Measurements from ENCODE around the gene PTPRN2.
A peak's percentile ranks its signal among the peaks of the same experiment; 100 is the strongest.
"Not testable (repeated sequence)": the region's sequence is repeated elsewhere in the genome, so short reads cannot be mapped to it uniquely, and the experiment has no call there.

The PTPRN2 gene

GRCh38 chr7:158343936-158344455 lies 243.6 kb downstream of the PTPRN2 start:
- DNase-seq, result peak in 3 of 42 donors; percentile 5 to 24 (median 14)
- intact Hi-C loops (cut with DNase I), result no loop called here

GRCh38 chr7:158343526-158343925 lies 244.1 kb downstream of the PTPRN2 start:
- DNase-seq, result peak in 10 of 42 donors; percentile 1 to 63 (median 42)
- intact Hi-C loops (cut with DNase I), result no loop called here

GRCh38 chr7:158341097-158341496 lies 246.5 kb downstream of the PTPRN2 start:
- intact Hi-C loops (cut with DNase I), result not testable (repeated sequence)

GRCh38 chr7:158336952-158337351 lies 250.7 kb downstream of the PTPRN2 start:
- intact Hi-C loops (cut with DNase I), result not testable (repeated sequence)
- peak in 2 of 42 donors; percentile 6 to 26 for DNase-seq

More at GRCh38 chr7:158341097-158341496, 246.5 kb downstream of the PTPRN2 start:
- peak in 2 of 42 donors; percentile 2 to 24 for DNase-seq

GRCh38 chr7:158332516-158332915 lies 255.1 kb downstream of the PTPRN2 start:
- intact Hi-C loops (cut with DNase I), result not testable (repeated sequence)
- DNase-seq, result peak in 1 of 42 donors; percentile 30

- intact Hi-C loops (cut with DNase I), result not testable (repeated sequence)
- DNase-seq, result peak in 1 of 42 donors; percentile 37
Measured at GRCh38 chr7:158331826-158332450, 255.7 kb downstream of the PTPRN2 start.

- intact Hi-C loops (cut with DNase I), result no loop called here
- DNase-seq, result peak in 1 of 42 donors; percentile 36
Measured at GRCh38 chr7:158329686-158330085, 257.9 kb downstream of the PTPRN2 start.

- intact Hi-C loops (cut with DNase I), result no loop called here
- peak in 1 of 42 donors; percentile 34 for DNase-seq
Measured at GRCh38 chr7:158329014-158329610, 258.5 kb downstream of the PTPRN2 start.

- intact Hi-C loops (cut with DNase I), result no loop called here
- peak in 1 of 42 donors; percentile 44 for DNase-seq
Measured at GRCh38 chr7:158328376-158329013, 259.1 kb downstream of the PTPRN2 start.

GRCh38 chr7:158327571-158328180 lies 259.9 kb downstream of the PTPRN2 start:
- DNase-seq, result no peak
- intact Hi-C loops (cut with DNase I), result no loop called here

GRCh38 chr7:158327012-158327411 lies 260.6 kb downstream of the PTPRN2 start:
- intact Hi-C loops (cut with DNase I), result no loop called here
- DNase-seq, result no peak

- DNase-seq, result peak in 27 of 42 donors; percentile 26 to 71 (median 49)
- intact Hi-C loops (cut with DNase I), result no loop called here
Measured at GRCh38 chr7:158325530-158326381, 261.9 kb downstream of the PTPRN2 start.

GRCh38 chr7:158324397-158325360 lies 262.9 kb downstream of the PTPRN2 start:
- intact Hi-C loops (cut with DNase I), result no loop called here
- DNase-seq, result no peak

GRCh38 chr7:158323741-158324396 lies 263.8 kb downstream of the PTPRN2 start:
- intact Hi-C loops (cut with DNase I), result no loop called here
- peak in 1 of 42 donors; percentile 34 for DNase-seq

GRCh38 chr7:158322616-158323530 lies 264.8 kb downstream of the PTPRN2 start:
- peak in 1 of 42 donors; percentile 61 for DNase-seq
- intact Hi-C loops (cut with DNase I), result no loop called here

All from head of caudate nucleus (tissue), 42 donors.